Measurements from ENCODE around the gene TGM5. TPM values are rescaled to one million over a fixed set of nuclear protein-coding genes. Genes with fewer than 3 reads are reported as not detected.

TGM5 gene
- total and polyA plus RNA-seq, 2 donors (not counting 1 experiment from before 2014, with no cell fraction given) = 0.42 TPM; not detected in 1

DNA sequence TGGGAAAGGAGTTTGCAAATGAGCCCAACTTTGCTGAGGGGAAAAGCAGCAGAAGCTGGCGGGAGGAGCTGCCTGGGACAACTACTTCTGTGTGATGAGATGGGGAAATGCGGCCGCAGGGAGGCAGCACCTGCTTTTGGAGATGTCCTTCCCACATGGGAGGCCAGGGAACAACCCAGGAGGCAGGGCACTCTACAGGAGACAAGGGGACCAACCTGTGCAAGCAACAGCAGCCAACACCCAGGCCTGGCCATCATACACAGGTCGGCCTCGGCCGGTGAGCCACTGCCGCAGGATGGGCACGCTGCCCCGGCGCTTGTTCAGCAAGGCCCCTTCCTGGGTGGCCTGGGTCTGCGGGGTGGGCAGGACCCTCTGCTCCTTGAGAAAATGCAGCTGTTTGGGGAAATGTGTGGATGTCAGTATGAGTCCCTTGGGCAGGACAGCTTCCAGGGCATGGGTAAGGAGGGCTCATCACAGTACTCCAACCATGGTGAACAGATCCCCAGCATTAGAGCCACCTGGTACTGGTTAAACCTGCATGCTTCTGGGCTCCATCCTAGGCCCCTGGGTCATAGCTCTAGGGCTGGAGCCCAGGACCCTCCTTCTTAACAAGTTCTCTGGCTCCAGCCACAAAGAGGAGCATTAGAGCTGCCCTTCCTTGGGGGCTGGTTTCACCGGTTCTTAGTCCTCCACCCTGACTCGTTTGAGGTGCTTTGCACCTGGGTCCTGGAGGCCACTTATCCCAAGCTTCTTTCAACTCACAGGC lies 57.5 kb downstream of the TGM5 start:
- Histone ChIP-seq H3K4me2 (replicated peaks; ENCODE audit: low read depth, low read length, poor library complexity, severe bottlenecking) (no peak overlapping the region), H3K79me2 (ENCODE audit: control insufficient read depth, insufficient read depth, low read length) (no peaks in the 10 kb centered on the region), H3K4me1 (ENCODE audit: control insufficient read depth in 2 of 2, insufficient read depth in 2 of 2, low read length in 2 of 2) (no peaks in the 10 kb centered on the region), H4K20me1 (ENCODE audit: control insufficient read depth, insufficient read depth, low read length, poor library complexity, severe bottlenecking) (no peaks in the 10 kb centered on the region), H3K4me3 (ENCODE audit: control extremely low read depth in 1 of 5, extremely low read depth in 1 of 5, insufficient read depth in 1 of 5, low read depth in 2 of 5, low read length in 4 of 5) (no peak overlapping the region), H3K9ac (ENCODE audit: low read length) (no peak overlapping the region), H3K27me3 (replicated peaks in 1 of 4; ENCODE audit: control extremely low read depth in 1 of 4, control insufficient read depth in 3 of 4, insufficient read depth in 4 of 4, low read length in 3 of 4) (peaks cover 0 to 11% (median 0%) of the 10 kb centered on the region in 4 experiments), H3K27ac (ENCODE audit: low read length in 2 of 2) (no peak overlapping the region), H2AFZ (ENCODE audit: insufficient read depth, low read depth, low read length, poor library complexity, severe bottlenecking) (no peak overlapping the region), H3K36me3 (replicated peaks in 1 of 2; ENCODE audit: control extremely low read depth in 1 of 2, control insufficient read depth in 1 of 2, extremely low read depth in 1 of 2, insufficient read depth in 2 of 2, low read length in 1 of 2) (no peaks in the 10 kb centered on the region), H3K9me3 (ENCODE audit: control extremely low read depth in 1 of 3, control insufficient read depth in 2 of 3, insufficient read depth in 1 of 3, low read length in 2 of 3) (no peaks in the 10 kb centered on the region)
- TF ChIP-seq CTCF (IDR thresholded peaks at IDR 0.05) (no peak), EZH2 (IDR thresholded peaks at IDR 0.05; ENCODE audit: borderline replicate concordance, insufficient read depth, low read depth, low read length, poor library complexity, severe bottlenecking) (no peak)
- CTCF ChIA-PET = interaction anchor here (0.6 kb wide), 1 partner anchor 198 kb away, joined by 4 read pairs; no protein-coding TSS in a partner anchor
- no peak for ATAC-seq (ENCODE audit: low read depth)
- Mint-ChIP-seq H3K4me1 (peaks cover 3% of the 10 kb centered on the region), H3K4me3 (no peak overlapping the region), H3K27me3 (peaks cover 24% of the 10 kb centered on the region), H3K27ac (no peak overlapping the region), H3K9me3 (ENCODE audit: insufficient read depth) (no peaks in the 10 kb centered on the region)
- WGBS (ENCODE audit: insufficient coverage) = 82% methylated on average over 8 of the region's 13 CpGs
- intact Hi-C loops (cut with micrococcal nuclease) = no loop called here
- DNase-seq = no peak
- POLR2A ChIA-PET = no interaction called here
